ENCODE data around the gene CHCHD6. TPM values are rescaled to one million over a fixed set of nuclear protein-coding genes. Genes with fewer than 3 reads are reported as not detected.

CHCHD6 gene
- total RNA-seq, 3 donors from 2014 or later (not counting 1 experiment from before 2014, with no cell fraction given): 5.3 to 9.9 (median 8.3) TPM

DNA sequence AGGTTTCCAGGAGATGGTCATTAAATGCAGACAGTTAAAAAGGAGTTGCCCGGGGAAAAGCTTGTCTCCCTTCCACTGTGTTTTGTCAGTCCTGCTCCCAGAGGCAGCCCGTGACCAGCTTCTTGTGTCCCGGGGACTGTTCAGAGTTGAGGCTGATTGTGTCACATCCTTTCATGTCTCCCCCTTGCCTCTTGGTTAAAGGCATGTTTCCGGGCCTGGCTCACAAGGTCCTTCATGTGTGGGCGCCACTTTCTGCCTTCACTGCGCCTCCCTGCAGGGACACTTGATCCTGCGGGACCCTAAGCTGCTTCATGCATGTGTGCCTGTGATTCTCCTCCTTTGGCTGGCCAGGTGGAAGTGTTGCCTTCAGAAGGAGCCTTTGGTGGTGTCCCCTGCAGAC lies 9.2 kb downstream of the CHCHD6 start:
- DNase-seq (no peak), ATAC-seq (no peak)
- TF ChIP-seq, protein P1, sequence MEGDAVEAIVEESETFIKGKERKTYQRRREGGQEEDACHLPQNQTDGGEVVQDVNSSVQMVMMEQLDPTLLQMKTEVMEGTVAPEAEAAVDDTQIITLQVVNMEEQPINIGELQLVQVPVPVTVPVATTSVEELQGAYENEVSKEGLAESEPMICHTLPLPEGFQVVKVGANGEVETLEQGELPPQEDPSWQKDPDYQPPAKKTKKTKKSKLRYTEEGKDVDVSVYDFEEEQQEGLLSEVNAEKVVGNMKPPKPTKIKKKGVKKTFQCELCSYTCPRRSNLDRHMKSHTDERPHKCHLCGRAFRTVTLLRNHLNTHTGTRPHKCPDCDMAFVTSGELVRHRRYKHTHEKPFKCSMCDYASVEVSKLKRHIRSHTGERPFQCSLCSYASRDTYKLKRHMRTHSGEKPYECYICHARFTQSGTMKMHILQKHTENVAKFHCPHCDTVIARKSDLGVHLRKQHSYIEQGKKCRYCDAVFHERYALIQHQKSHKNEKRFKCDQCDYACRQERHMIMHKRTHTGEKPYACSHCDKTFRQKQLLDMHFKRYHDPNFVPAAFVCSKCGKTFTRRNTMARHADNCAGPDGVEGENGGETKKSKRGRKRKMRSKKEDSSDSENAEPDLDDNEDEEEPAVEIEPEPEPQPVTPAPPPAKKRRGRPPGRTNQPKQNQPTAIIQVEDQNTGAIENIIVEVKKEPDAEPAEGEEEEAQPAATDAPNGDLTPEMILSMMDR (IDR thresholded peaks at IDR 0.05): no peak
- 97% methylated on average over 7 of the region's 7 CpGs for WGBS (ENCODE audit: insufficient coverage)
- Mint-ChIP-seq H3K27ac (no peak overlapping the region), H3K27me3 (ENCODE audit: low read depth in 2 of 2) (no peaks in the 10 kb centered on the region), H3K9me3 (no peaks in the 10 kb centered on the region), H3K4me1 (peaks cover 13 to 17% of the 10 kb centered on the region in 2 donors), H3K36me3 (no peaks in the 10 kb centered on the region), H3K4me3 (no peak overlapping the region)
- no peaks in the 10 kb centered on the region for H3K27me3 ChIP-seq (ENCODE audit: control insufficient read depth, insufficient read depth, low read length)
- H3K27ac ChIP-seq (ENCODE audit: low read length): no peak overlapping the region
- no peak overlapping the region for H3K4me3 ChIP-seq (ENCODE audit: low read length)
- H3K9me3 ChIP-seq (ENCODE audit: control insufficient read depth, insufficient read depth, low read length): no peaks in the 10 kb centered on the region
- no peaks in the 10 kb centered on the region for H3K36me3 ChIP-seq (ENCODE audit: control insufficient read depth, insufficient read depth, low read length)
- no peaks in the 10 kb centered on the region for H3K4me1 ChIP-seq (ENCODE audit: control insufficient read depth, insufficient read depth, low read length)
- intact Hi-C loops (cut with micrococcal nuclease): no loop called here

DNA sequence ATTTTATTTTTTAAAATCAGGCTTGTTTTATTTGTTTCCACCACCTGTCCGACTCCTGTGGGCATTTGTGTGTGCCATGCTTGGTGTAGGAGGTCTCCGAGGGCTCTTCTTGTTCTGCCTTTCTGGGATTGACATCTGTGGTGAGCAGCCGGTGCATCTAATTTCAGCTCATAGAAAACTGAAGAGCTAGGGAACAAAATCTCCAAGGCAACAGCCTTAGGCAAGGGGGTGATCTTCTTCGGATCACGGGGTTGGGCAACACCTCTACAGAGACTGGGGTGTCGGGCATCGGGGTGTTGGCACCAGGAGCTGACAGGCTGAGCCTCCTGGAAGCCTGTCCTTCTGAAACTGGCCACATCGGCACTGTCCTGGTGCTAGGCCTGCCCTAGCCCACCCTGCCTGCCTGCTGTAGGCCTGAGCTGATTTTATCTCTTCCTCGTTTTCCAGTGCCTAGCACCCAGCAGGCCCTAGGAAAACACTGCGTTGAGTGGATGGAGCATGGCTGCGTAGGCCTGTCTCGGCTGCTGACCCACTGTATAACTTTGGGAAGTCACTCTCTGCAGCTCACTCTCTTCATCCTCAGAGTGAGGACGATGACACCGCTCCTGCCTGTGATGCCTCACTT lies 10.3 kb downstream of the CHCHD6 start:
- H3K27me3 ChIP-seq (ENCODE audit: control insufficient read depth, insufficient read depth, low read length): no peaks in the 10 kb centered on the region
- DNase-seq: no peak
- Mint-ChIP-seq H3K27ac (no peak overlapping the region), H3K4me3 (no peak overlapping the region), H3K27me3 (ENCODE audit: low read depth in 2 of 2) (no peaks in the 10 kb centered on the region), H3K36me3 (no peaks in the 10 kb centered on the region), H3K9me3 (no peaks in the 10 kb centered on the region), H3K4me1 (peaks cover 13 to 17% of the 10 kb centered on the region in 2 donors)
- no peaks in the 10 kb centered on the region for H3K9me3 ChIP-seq (ENCODE audit: control insufficient read depth, insufficient read depth, low read length)
- no peaks in the 10 kb centered on the region for H3K36me3 ChIP-seq (ENCODE audit: control insufficient read depth, insufficient read depth, low read length)
- 94% methylated on average over 14 of the region's 14 CpGs for WGBS (ENCODE audit: insufficient coverage)
- intact Hi-C loops (cut with micrococcal nuclease): no loop called here
- H3K4me1 ChIP-seq (ENCODE audit: control insufficient read depth, insufficient read depth, low read length): no peaks in the 10 kb centered on the region
- no peak overlapping the region for H3K4me3 ChIP-seq (ENCODE audit: low read length)
- ATAC-seq: no peak
- no peak overlapping the region for H3K27ac ChIP-seq (ENCODE audit: low read length)
- TF ChIP-seq, protein P1 (IDR thresholded peaks at IDR 0.05): no peak

DNA sequence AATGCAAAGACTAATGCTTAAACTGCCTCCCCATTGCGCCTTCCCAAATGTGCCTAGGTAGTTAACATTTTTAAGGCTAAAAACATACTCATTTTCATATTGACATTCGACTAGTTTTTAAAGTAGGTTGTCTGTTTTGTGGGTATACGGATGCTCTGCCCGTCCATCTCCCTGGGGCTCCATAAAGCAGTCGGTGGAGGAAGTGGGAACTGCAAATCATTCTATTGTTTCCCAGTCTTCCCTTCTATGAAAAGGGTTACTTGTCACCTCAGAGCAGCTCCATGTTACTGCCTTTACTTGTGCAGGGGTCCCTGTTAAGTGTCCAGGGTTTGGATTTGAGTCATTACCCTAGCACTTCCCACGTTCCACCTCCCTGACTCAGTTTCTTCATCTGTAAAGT lies 10.9 kb downstream of the CHCHD6 start:
- intact Hi-C loops (cut with micrococcal nuclease): no loop called here
- no peaks in the 10 kb centered on the region for H3K9me3 ChIP-seq (ENCODE audit: control insufficient read depth, insufficient read depth, low read length)
- H3K36me3 ChIP-seq (ENCODE audit: control insufficient read depth, insufficient read depth, low read length): no peaks in the 10 kb centered on the region
- H3K4me1 ChIP-seq (ENCODE audit: control insufficient read depth, insufficient read depth, low read length): no peaks in the 10 kb centered on the region
- H3K9me3 Mint-ChIP-seq: no peaks in the 10 kb centered on the region
- TF ChIP-seq, protein P1 (IDR thresholded peaks at IDR 0.05): no peak
- 88% methylated on average over 3 of the region's 6 CpGs for WGBS (ENCODE audit: insufficient coverage)
- no peaks in the 10 kb centered on the region for H3K27me3 Mint-ChIP-seq (ENCODE audit: low read depth in 2 of 2)
- no peak overlapping the region for H3K27ac Mint-ChIP-seq
- H3K4me3 ChIP-seq (ENCODE audit: low read length): no peak overlapping the region
- no peak overlapping the region for H3K27ac ChIP-seq (ENCODE audit: low read length)
- no peak overlapping the region for H3K4me3 Mint-ChIP-seq
- ATAC-seq (no peak), DNase-seq (no peak)
- peaks cover 13 to 17% of the 10 kb centered on the region in 2 donors for H3K4me1 Mint-ChIP-seq
- H3K36me3 Mint-ChIP-seq: no peaks in the 10 kb centered on the region
- no peaks in the 10 kb centered on the region for H3K27me3 ChIP-seq (ENCODE audit: control insufficient read depth, insufficient read depth, low read length)

DNA sequence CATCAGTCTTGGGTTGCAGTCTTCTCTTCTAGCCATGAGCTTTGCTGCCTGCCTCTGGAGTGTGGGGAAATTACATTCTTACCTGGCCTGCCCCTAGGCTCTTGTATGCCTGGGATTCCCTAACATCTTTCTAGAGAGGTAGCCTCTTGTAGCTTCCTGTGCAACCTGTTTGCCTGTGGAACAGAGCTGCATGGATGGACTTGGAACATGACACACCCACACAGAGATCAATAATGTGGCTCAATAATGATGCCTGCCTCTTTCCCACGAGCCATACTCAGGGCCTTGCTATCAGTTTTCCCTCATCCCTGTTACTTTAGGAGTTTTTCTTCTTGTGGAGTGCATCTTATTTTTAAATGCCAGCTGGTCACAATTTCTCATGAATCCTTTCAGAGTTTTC lies 11.4 kb downstream of the CHCHD6 start:
- Histone ChIP-seq H3K27ac (ENCODE audit: low read length) (no peak overlapping the region), H3K9me3 (ENCODE audit: control insufficient read depth, insufficient read depth, low read length) (no peaks in the 10 kb centered on the region), H3K27me3 (ENCODE audit: control insufficient read depth, insufficient read depth, low read length) (no peaks in the 10 kb centered on the region), H3K36me3 (ENCODE audit: control insufficient read depth, insufficient read depth, low read length) (no peaks in the 10 kb centered on the region), H3K4me1 (ENCODE audit: control insufficient read depth, insufficient read depth, low read length) (no peaks in the 10 kb centered on the region), H3K4me3 (ENCODE audit: low read length) (no peak overlapping the region)
- Mint-ChIP-seq H3K27ac (no peak overlapping the region), H3K27me3 (ENCODE audit: low read depth in 2 of 2) (no peaks in the 10 kb centered on the region), H3K9me3 (no peaks in the 10 kb centered on the region), H3K4me1 (peaks cover 13 to 17% of the 10 kb centered on the region in 2 donors), H3K4me3 (no peak overlapping the region), H3K36me3 (no peaks in the 10 kb centered on the region)
- DNase-seq (no peak), ATAC-seq (no peak)
- 100% methylated on average over 1 of the region's 1 CpG for WGBS (ENCODE audit: insufficient coverage)
- intact Hi-C loops (cut with micrococcal nuclease): no loop called here
- TF ChIP-seq, protein P1 (IDR thresholded peaks at IDR 0.05): no peak
